Measurements from ENCODE around the gene PAK6. TPM values are rescaled to one million over a fixed set of nuclear protein-coding genes. Genes with fewer than 3 reads are reported as not detected.

The PAK6 gene
- 1.4 TPM for polyA plus RNA-seq (2013)

DNA sequence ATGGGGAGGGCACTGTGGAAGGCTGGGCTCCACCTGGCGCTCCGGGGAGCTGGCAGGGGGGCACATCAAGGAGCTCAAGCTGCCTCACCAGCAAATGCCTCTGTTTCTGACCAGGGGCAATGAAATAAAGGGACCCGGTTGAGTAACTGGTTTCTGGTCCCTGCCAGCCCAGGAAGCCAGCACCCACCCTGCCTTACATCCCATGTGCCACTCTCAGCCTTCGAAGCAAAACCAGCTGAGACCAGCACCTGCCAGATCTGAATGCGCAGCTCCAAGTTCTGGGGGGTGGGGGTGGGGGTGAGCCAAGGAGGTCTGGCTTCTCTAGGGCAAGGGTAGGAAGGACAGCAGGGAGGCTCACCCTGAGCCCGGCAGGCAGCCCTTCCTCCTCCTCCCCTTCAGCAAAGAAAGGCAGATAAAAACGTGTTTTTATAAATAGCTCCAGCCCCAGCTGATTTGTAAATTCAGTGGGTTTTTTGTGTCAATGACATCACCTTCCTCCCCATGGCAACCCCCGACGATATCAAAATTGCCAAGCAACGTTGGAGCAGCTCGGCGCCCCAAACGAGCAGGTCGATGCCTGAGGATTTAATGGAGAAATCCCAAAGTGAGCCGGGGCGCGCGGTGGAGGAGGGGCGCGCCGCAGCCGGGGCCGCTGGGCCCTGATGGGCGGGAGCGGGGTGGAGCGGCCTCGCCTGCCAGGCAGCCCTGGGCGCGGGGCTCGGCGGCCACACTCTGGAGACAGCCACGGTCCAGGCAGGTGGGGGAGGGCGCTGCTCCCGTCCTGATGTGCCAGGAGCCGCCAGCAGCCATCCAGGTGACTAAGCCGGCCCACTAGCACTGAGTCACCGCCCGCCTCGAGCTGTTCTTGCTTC, at the start of gene PAK6:
Gene PAK6 (plus strand): TSS at position 532 of the 872 bp plus-strand sequence. CDS start 25,723 bp downstream, outside the sequence.
- peaks cover 0 to 15% (median 2%) of the 10 kb centered on the region in 5 experiments for H3K27me3 ChIP-seq (replicated peaks in 2 of 5; ENCODE audit: control insufficient read depth in 4 of 5, insufficient read depth in 5 of 5, low read length in 4 of 5)
- H3K27ac ChIP-seq (ENCODE audit: insufficient read depth in 1 of 2, low read depth in 1 of 2, low read length in 2 of 2, poor library complexity in 1 of 2, severe bottlenecking in 2 of 2), result no peak within 1 kb of the TSS
- H3K9me3 ChIP-seq (ENCODE audit: control extremely low read depth in 1 of 5, control insufficient read depth in 4 of 5, insufficient read depth in 2 of 5, low read depth in 1 of 5, low read length in 4 of 5), result no peaks in the 10 kb centered on the region
- WGBS (ENCODE audit: insufficient coverage), result 10% methylated on average over 36 of the region's 39 CpGs
- ChIA-PET POLR2A (interaction anchor here (0.6 to 1.6 kb wide), 4 partner anchors 9 to 166 kb away, joined by 3 to 6 read pairs (median 4); no protein-coding TSS in a partner anchor), CTCF (interaction anchor here (1.3 to 4.7 kb wide), 9 partner anchors 9 to 47 kb away, joined by 3 to 25 read pairs (median 6); no protein-coding TSS in a partner anchor)
- H3K36me3 ChIP-seq (ENCODE audit: control insufficient read depth in 4 of 4, insufficient read depth in 4 of 4, low read length in 3 of 4), result no peaks in the 10 kb centered on the region
- peaks cover 4 to 29% (median 26%) of the 10 kb centered on the region in 4 experiments for H3K4me1 ChIP-seq (ENCODE audit: control extremely low read depth in 1 of 4, control insufficient read depth in 4 of 4, insufficient read depth in 4 of 4, low read length in 3 of 4)
- DNase-seq, result peak; percentile 58 to 82 (median 75)
- peak within 1 kb of the TSS; percentile 13 to 68 (median 31) for H3K4me3 ChIP-seq (ENCODE audit: control insufficient read depth in 1 of 7, extremely low read depth in 1 of 7, insufficient read depth in 4 of 7, low read depth in 2 of 7, low read length in 6 of 7)

DNA sequence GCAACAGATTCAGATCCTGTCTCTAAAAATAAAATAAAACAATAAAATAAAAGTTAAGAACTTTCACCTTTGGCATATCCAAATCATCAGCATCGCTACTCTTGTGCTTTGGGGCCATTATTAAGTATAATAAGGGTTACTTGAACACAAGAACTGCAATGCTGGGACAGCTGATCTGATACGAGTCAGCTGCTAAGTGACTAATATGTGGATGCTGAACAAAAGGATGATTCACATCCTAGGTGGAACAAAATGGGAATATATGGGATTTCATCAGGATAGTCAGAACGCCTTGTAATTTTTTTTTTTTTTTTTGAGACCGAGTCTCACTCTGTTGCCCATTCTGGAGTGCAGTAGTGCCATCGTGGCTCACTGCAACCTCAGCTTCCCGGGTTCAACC, 48.3 kb upstream of the PAK6 start:
- no peak overlapping the region for H3K27ac ChIP-seq (ENCODE audit: insufficient read depth in 1 of 2, low read depth in 1 of 2, low read length in 2 of 2, poor library complexity in 1 of 2, severe bottlenecking in 2 of 2)
- no peaks in the 10 kb centered on the region for H3K4me1 ChIP-seq (ENCODE audit: control extremely low read depth in 1 of 4, control insufficient read depth in 4 of 4, insufficient read depth in 4 of 4, low read length in 3 of 4)
- peaks cover 2 to 67% (median 16%) of the 10 kb centered on the region in 4 experiments for H3K36me3 ChIP-seq (ENCODE audit: control insufficient read depth in 4 of 4, insufficient read depth in 4 of 4, low read length in 3 of 4)
- H3K4me3 ChIP-seq (ENCODE audit: control insufficient read depth in 1 of 7, extremely low read depth in 1 of 7, insufficient read depth in 4 of 7, low read depth in 2 of 7, low read length in 6 of 7), result no peak overlapping the region
- H3K9me3 ChIP-seq (ENCODE audit: control extremely low read depth in 1 of 5, control insufficient read depth in 4 of 5, insufficient read depth in 2 of 5, low read depth in 1 of 5, low read length in 4 of 5), result no peaks in the 10 kb centered on the region
- H3K27me3 ChIP-seq (replicated peaks in 2 of 5; ENCODE audit: control insufficient read depth in 4 of 5, insufficient read depth in 5 of 5, low read length in 4 of 5), result no peaks in the 10 kb centered on the region
- ChIA-PET POLR2A (interaction anchor here (0.6 kb wide), 1 partner anchor 90 kb away, joined by 3 read pairs; no protein-coding TSS in a partner anchor), CTCF (no interaction called here)
- 96% methylated on average over 5 of the region's 6 CpGs for WGBS (ENCODE audit: insufficient coverage)
- no peak for DNase-seq

DNA sequence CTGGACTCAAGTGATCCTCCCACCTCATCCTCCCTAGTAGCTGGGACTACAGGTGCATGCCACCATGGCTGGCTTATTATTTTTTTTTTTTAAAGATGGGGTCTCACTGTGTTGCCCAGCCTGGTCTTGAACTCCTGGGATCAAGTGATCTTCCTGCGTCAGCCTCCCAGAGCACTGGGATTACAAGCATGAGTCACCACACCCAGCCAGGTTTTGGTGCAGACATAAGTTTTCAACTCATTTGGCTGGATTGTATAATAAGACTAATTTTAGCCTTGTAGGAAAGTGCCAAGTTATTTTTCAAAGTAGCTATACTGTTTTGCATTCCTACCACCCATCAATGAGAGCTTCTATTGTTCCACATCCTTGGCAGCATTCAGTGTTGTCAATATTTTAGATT, 45.9 kb upstream of the PAK6 start:
- Histone ChIP-seq H3K4me3 (ENCODE audit: control insufficient read depth in 1 of 7, extremely low read depth in 1 of 7, insufficient read depth in 4 of 7, low read depth in 2 of 7, low read length in 6 of 7) (no peak overlapping the region), H3K27me3 (replicated peaks in 2 of 5; ENCODE audit: control insufficient read depth in 4 of 5, insufficient read depth in 5 of 5, low read length in 4 of 5) (no peaks in the 10 kb centered on the region), H3K4me1 (ENCODE audit: control extremely low read depth in 1 of 4, control insufficient read depth in 4 of 4, insufficient read depth in 4 of 4, low read length in 3 of 4) (peaks cover 0 to 9% (median 7%) of the 10 kb centered on the region in 4 experiments), H3K36me3 (ENCODE audit: control insufficient read depth in 4 of 4, insufficient read depth in 4 of 4, low read length in 3 of 4) (peaks cover 0 to 70% (median 18%) of the 10 kb centered on the region in 4 experiments), H3K9me3 (ENCODE audit: control extremely low read depth in 1 of 5, control insufficient read depth in 4 of 5, insufficient read depth in 2 of 5, low read depth in 1 of 5, low read length in 4 of 5) (no peaks in the 10 kb centered on the region), H3K27ac (ENCODE audit: insufficient read depth in 1 of 2, low read depth in 1 of 2, low read length in 2 of 2, poor library complexity in 1 of 2, severe bottlenecking in 2 of 2) (no peak overlapping the region)
- no peak for DNase-seq
- CTCF ChIA-PET, result interaction anchor here (1.1 kb wide), 1 partner anchor 9 kb away, joined by 5 read pairs; no protein-coding TSS in a partner anchor
- 100% methylated on average over 1 of the region's 1 CpG for WGBS (ENCODE audit: insufficient coverage)
- POLR2A ChIA-PET, result interaction anchor here (0.6 kb wide), 1 partner anchor 11 kb away, joined by 3 read pairs; no protein-coding TSS in a partner anchor

DNA sequence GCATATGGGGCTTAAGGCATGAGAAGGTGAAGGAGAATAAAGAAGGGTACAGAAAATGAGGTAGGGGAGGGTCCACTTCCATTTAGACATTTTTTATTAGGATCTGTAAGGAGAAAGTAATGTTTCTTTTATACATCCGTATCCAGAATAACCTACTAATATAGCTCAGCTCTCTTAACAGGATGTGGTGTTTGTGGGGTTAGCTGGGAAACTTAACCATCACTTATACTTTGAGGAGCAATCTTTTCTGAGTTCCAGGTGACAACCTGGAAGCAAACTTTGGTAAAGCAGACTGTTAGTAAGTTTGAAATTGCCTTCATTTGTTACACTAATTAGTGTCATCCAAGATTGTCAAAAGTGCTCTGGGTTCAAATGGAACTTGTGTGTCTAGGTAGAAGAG, 41.4 kb upstream of the PAK6 start:
- Histone ChIP-seq H3K27ac (ENCODE audit: insufficient read depth in 1 of 2, low read depth in 1 of 2, low read length in 2 of 2, poor library complexity in 1 of 2, severe bottlenecking in 2 of 2) (no peak overlapping the region), H3K4me1 (ENCODE audit: control extremely low read depth in 1 of 4, control insufficient read depth in 4 of 4, insufficient read depth in 4 of 4, low read length in 3 of 4) (peaks cover 0 to 15% (median 7%) of the 10 kb centered on the region in 4 experiments), H3K4me3 (ENCODE audit: control insufficient read depth in 1 of 7, extremely low read depth in 1 of 7, insufficient read depth in 4 of 7, low read depth in 2 of 7, low read length in 6 of 7) (no peak overlapping the region), H3K27me3 (replicated peaks in 2 of 5; ENCODE audit: control insufficient read depth in 4 of 5, insufficient read depth in 5 of 5, low read length in 4 of 5) (no peaks in the 10 kb centered on the region), H3K36me3 (ENCODE audit: control insufficient read depth in 4 of 4, insufficient read depth in 4 of 4, low read length in 3 of 4) (peaks cover 3 to 66% (median 18%) of the 10 kb centered on the region in 4 experiments), H3K9me3 (ENCODE audit: control extremely low read depth in 1 of 5, control insufficient read depth in 4 of 5, insufficient read depth in 2 of 5, low read depth in 1 of 5, low read length in 4 of 5) (no peaks in the 10 kb centered on the region)
- ChIA-PET CTCF (no interaction called here), POLR2A (interaction anchor here (0.6 kb wide), 1 partner anchor 14 kb away, joined by 3 read pairs; no protein-coding TSS in a partner anchor)
- DNase-seq, result peak in 2 of 3 donors; percentile 15 to 19
- no CpG with 5 or more reads among the region's 1 CpG for WGBS (ENCODE audit: insufficient coverage)

DNA sequence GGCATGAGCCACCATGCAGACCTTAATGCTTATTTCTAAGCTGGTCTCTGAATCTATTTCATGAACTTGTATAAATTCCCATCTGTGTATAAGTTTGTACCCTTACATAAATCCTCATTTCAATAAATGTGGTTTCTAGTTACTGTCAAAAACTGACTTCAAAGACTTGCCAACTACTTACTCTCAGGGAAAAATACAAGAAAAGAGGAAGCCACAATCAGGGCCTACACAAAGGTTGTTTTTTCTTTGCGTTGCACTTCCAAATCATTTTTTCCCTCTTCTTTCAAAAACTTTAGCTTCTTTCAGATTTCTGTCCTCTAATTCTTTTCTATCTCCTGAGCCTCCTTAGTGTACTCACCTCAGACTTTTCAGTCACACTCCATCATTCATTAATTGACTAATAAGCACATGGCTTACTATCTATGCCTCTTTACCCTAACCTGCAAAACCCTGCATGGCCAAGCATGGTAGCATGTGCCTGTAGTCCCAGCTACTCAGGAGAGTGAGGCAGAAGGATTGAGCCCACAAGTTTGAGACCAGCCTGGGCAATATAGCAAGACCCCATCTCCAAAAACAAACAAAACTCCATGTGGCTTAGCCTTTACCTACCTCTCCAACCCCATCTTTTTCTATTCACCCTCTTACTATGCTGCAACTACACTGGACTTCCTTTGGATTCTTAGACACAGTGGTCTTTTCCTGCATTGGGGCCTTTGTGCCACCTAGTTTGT, 40.3 kb upstream of the PAK6 start:
- ChIA-PET CTCF (interaction anchor here (0.5 to 1.8 kb wide), 5 partner anchors 13 to 163 kb away, joined by 3 to 8 read pairs (median 4); no protein-coding TSS in a partner anchor), POLR2A (interaction anchor here (0.7 kb wide), 1 partner anchor 9 kb away, joined by 3 read pairs; no protein-coding TSS in a partner anchor)
- peaks cover 7 to 66% (median 19%) of the 10 kb centered on the region in 4 experiments for H3K36me3 ChIP-seq (ENCODE audit: control insufficient read depth in 4 of 4, insufficient read depth in 4 of 4, low read length in 3 of 4)
- H3K27me3 ChIP-seq (replicated peaks in 2 of 5; ENCODE audit: control insufficient read depth in 4 of 5, insufficient read depth in 5 of 5, low read length in 4 of 5), result no peaks in the 10 kb centered on the region
- H3K9me3 ChIP-seq (ENCODE audit: control extremely low read depth in 1 of 5, control insufficient read depth in 4 of 5, insufficient read depth in 2 of 5, low read depth in 1 of 5, low read length in 4 of 5), result no peaks in the 10 kb centered on the region
- DNase-seq, result peak in 2 of 3 donors; percentile 57
- 20% methylated on average over 1 of the region's 1 CpG for WGBS (ENCODE audit: insufficient coverage)
- peaks cover 0 to 15% (median 7%) of the 10 kb centered on the region in 4 experiments for H3K4me1 ChIP-seq (ENCODE audit: control extremely low read depth in 1 of 4, control insufficient read depth in 4 of 4, insufficient read depth in 4 of 4, low read length in 3 of 4)
- H3K27ac ChIP-seq (ENCODE audit: insufficient read depth in 1 of 2, low read depth in 1 of 2, low read length in 2 of 2, poor library complexity in 1 of 2, severe bottlenecking in 2 of 2), result no peak overlapping the region
- H3K4me3 ChIP-seq (ENCODE audit: control insufficient read depth in 1 of 7, extremely low read depth in 1 of 7, insufficient read depth in 4 of 7, low read depth in 2 of 7, low read length in 6 of 7), result no peak overlapping the region

DNA sequence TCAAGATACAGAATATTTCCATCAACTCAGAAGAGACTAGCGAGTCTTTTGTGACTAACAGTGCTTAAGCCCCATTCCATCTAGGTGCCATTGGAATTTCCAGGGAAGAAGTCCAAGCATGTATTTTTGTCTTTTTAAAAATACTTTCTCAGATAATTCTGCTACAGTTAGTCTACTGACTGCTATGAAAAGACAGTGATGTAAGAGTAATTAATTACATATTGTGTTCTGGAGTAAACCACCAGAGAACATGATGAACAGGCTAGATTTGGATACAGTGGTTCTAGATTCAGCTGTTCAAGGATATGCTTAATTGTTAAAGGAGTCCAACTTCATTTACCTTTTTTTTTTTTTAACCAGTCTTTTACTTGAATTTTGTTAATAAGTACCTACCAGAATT, 34.8 kb upstream of the PAK6 start:
- H3K36me3 ChIP-seq (ENCODE audit: control insufficient read depth in 4 of 4, insufficient read depth in 4 of 4, low read length in 3 of 4), result peaks cover 14 to 68% (median 33%) of the 10 kb centered on the region in 4 experiments
- CTCF ChIA-PET, result interaction anchor here (0.7 to 1.0 kb wide), 3 partner anchors 13 to 68 kb away, joined by 3 to 4 read pairs (median 4); no protein-coding TSS in a partner anchor
- POLR2A ChIA-PET, result interaction anchor here (0.6 to 0.9 kb wide), 2 partner anchors 16 to 99 kb away, joined by 3 to 4 read pairs; no protein-coding TSS in a partner anchor

More for the DNA sequence above, 34.8 kb upstream of the PAK6 start:
- 100% methylated on average over 1 of the region's 1 CpG for WGBS (ENCODE audit: insufficient coverage)
- H3K27ac ChIP-seq (ENCODE audit: insufficient read depth in 1 of 2, low read depth in 1 of 2, low read length in 2 of 2, poor library complexity in 1 of 2, severe bottlenecking in 2 of 2), result no peak overlapping the region
- H3K4me1 ChIP-seq (ENCODE audit: control extremely low read depth in 1 of 4, control insufficient read depth in 4 of 4, insufficient read depth in 4 of 4, low read length in 3 of 4), result no peaks in the 10 kb centered on the region
- no peak for DNase-seq
- no peaks in the 10 kb centered on the region for H3K27me3 ChIP-seq (replicated peaks in 2 of 5; ENCODE audit: control insufficient read depth in 4 of 5, insufficient read depth in 5 of 5, low read length in 4 of 5)
- no peaks in the 10 kb centered on the region for H3K9me3 ChIP-seq (ENCODE audit: control extremely low read depth in 1 of 5, control insufficient read depth in 4 of 5, insufficient read depth in 2 of 5, low read depth in 1 of 5, low read length in 4 of 5)
- H3K4me3 ChIP-seq (ENCODE audit: control insufficient read depth in 1 of 7, extremely low read depth in 1 of 7, insufficient read depth in 4 of 7, low read depth in 2 of 7, low read length in 6 of 7), result no peak overlapping the region
